AG09309 (cell line): ENCODE data around the gene SORL1-AS1.

Experiments
- DNase-seq: peaks from one replicate; pipeline ENCODE4 v3.0.0-alpha.2; 2010; ENCODE audit warnings: low read depth
- H3K4me3 ChIP-seq: 2 replicates; pipeline ENCODE4 v1.5.1; 2011; ENCODE audit warnings: mild to moderate bottlenecking, low read depth, low read length, moderate library complexity; ENCODE audit not compliant: control insufficient read depth
- CTCF ChIP-seq: IDR thresholded peaks from 2 replicates; pipeline ENCODE4 v1.5.1; 2011; ENCODE audit warnings: mild to moderate bottlenecking, low read depth, low read length, inconsistent platforms; ENCODE audit not compliant: insufficient read depth, control insufficient read depth; ENCODE audit errors: missing control alignments

SORL1-AS1 gene

GRCh38 chr11:121406291-121406690 lies 46.5 kb downstream of the SORL1-AS1 start:
- TF ChIP-seq CTCF, result no peak
- no peak overlapping the region for H3K4me3 ChIP-seq
- no peak for DNase-seq

GRCh38 chr11:121405646-121406045 lies 47.1 kb downstream of the SORL1-AS1 start:
- DNase-seq, result no peak
- no peak overlapping the region for H3K4me3 ChIP-seq
- no peak for TF ChIP-seq CTCF

GRCh38 chr11:121394785-121395184 lies 58.0 kb downstream of the SORL1-AS1 start:
- TF ChIP-seq CTCF, result no peak
- H3K4me3 ChIP-seq, result no peak overlapping the region
- DNase-seq, result no peak

GRCh38 chr11:121393855-121394254 lies 58.9 kb downstream of the SORL1-AS1 start:
- TF ChIP-seq CTCF, result no peak
- H3K4me3 ChIP-seq, result no peak overlapping the region
- no peak for DNase-seq

GRCh38 chr11:121391914-121392313 lies 60.9 kb downstream of the SORL1-AS1 start:
- DNase-seq, result no peak
- no peak for TF ChIP-seq CTCF
- no peak overlapping the region for H3K4me3 ChIP-seq

- DNase-seq, result no peak
- no peak overlapping the region for H3K4me3 ChIP-seq
- no peak for TF ChIP-seq CTCF
Observed at GRCh38 chr11:121389651-121390050, 63.1 kb downstream of the SORL1-AS1 start.
